IMR-90 (cell line): ENCODE measurements around the gene CDCP1. TPM values are rescaled to one million over a fixed set of nuclear protein-coding genes. Genes with fewer than 3 reads are reported as not detected.

Source experiments
- ATAC-seq: fragments of 200-7000 bp; cut with Tn5 transposase; 2 replicates; pipeline ENCODE4 v1.9.1; 2020; ENCODE audit warnings: low read depth, mild to moderate bottlenecking, moderate library complexity
- BruUV-seq: library from RNA; stranded (reverse); fragments of 400-500 nt; replicated peaks from 2 replicates; lab custom pipeline; 2021; lab: Mats Ljungman, UMichigan
- CTCF ChIA-PET: fragments of 300-600 bp; formaldehyde crosslinking; extraction: SDS; loops from one replicate; lab custom pipeline; 2021; ENCODE audit warnings: antibody characterized with exemption; lab: Yijun Ruan, JAX
- POLR2A ChIA-PET: fragments of 300-600 bp; sonication (Branson Sonifier 250); formaldehyde crosslinking; loops from one replicate; lab custom pipeline; 2022; ENCODE audit warnings: antibody characterized with exemption; ENCODE audit not compliant: unreplicated experiment; lab: Charles Lee
- DNase-seq: peaks from one replicate; pipeline ENCODE4 v3.0.0; 2013
- H2AFZ ChIP-seq: replicated peaks from 2 replicates; pipeline ENCODE3; 2013; ENCODE audit warnings: low read length, mild to moderate bottlenecking; ENCODE audit not compliant: poor library complexity
- H2AK5ac ChIP-seq: 2 replicates; pipeline ENCODE4 v1.6.1; 2013; ENCODE audit warnings: low read depth, low read length, inconsistent platforms
- H2AK9ac ChIP-seq: replicated peaks from 2 replicates; pipeline ENCODE3; 2013; ENCODE audit warnings: mild to moderate bottlenecking, low read depth, low read length, moderate library complexity; ENCODE audit not compliant: poor library complexity
- H2BK120ac ChIP-seq: 2 replicates; pipeline ENCODE4 v1.6.1; 2013; ENCODE audit warnings: low read depth, low read length, inconsistent platforms
- H2BK15ac ChIP-seq: 3 replicates; pipeline ENCODE4 v1.6.1; 2013; ENCODE audit warnings: low read depth, low read length, inconsistent platforms
- H2BK20ac ChIP-seq: 2 replicates; pipeline ENCODE4 v1.6.1; 2013; ENCODE audit warnings: low read depth, mild to moderate bottlenecking, inconsistent platforms, low read length, moderate library complexity
- H2BK5ac ChIP-seq: 2 replicates; pipeline ENCODE4 v1.6.1; 2013; ENCODE audit warnings: mild to moderate bottlenecking, low read depth, low read length, inconsistent platforms; ENCODE audit not compliant: poor library complexity, severe bottlenecking
- H3K14ac ChIP-seq: replicated peaks from 2 replicates; pipeline ENCODE4 v1.6.1; 2013; ENCODE audit warnings: low read depth, low read length, inconsistent platforms
- H3K18ac ChIP-seq: 2 replicates; pipeline ENCODE4 v1.6.1; 2013; ENCODE audit warnings: low read depth, low read length, control low read depth
- H3K23ac ChIP-seq: 2 replicates; pipeline ENCODE4 v1.6.1; 2013; ENCODE audit warnings: low read depth, low read length, inconsistent platforms
- H3K27ac ChIP-seq: 2 replicates; pipeline ENCODE4 v1.5.1; 2013; ENCODE audit warnings: mild to moderate bottlenecking, control low read depth, low read length; ENCODE audit not compliant: insufficient read depth
- H3K27me3 ChIP-seq: 2 replicates; pipeline ENCODE4 v1.6.1; 2013; ENCODE audit warnings: low read length; ENCODE audit not compliant: control insufficient read depth, insufficient read depth
- H3K36me3 ChIP-seq: 2 replicates; pipeline ENCODE4 v1.6.1; 2013; ENCODE audit warnings: low read length, mixed read lengths; ENCODE audit not compliant: control insufficient read depth, insufficient read depth
- H3K4ac ChIP-seq: 2 replicates; pipeline ENCODE4 v1.6.1; 2013; ENCODE audit warnings: low read depth, low read length, inconsistent platforms
- H3K4me1 ChIP-seq: 2 replicates; pipeline ENCODE4 v1.6.1; 2013; ENCODE audit warnings: low read length, mixed read lengths; ENCODE audit not compliant: control insufficient read depth, insufficient read depth
- H3K4me2 ChIP-seq: 2 replicates; pipeline ENCODE4 v1.6.1; 2013; ENCODE audit warnings: low read depth, mild to moderate bottlenecking, control low read depth, low read length, moderate library complexity
- H3K4me3 ChIP-seq: 2 replicates; pipeline ENCODE4 v1.5.1; 2013; ENCODE audit warnings: low read depth, mild to moderate bottlenecking, control low read depth, low read length, moderate library complexity; ENCODE audit not compliant: insufficient read depth
- H3K56ac ChIP-seq: 2 replicates; pipeline ENCODE4 v1.6.1; 2013; ENCODE audit warnings: low read length, inconsistent platforms; ENCODE audit not compliant: insufficient read depth; ENCODE audit errors: extremely low read depth
- H3K79me1 ChIP-seq, 2 experiments: 2 replicates each; pipeline ENCODE4 v1.6.1; 2013; ENCODE audit warnings: low read length in 2 of 2, inconsistent platforms in 1 of 2, low read depth in 1 of 2
- H3K9ac ChIP-seq: 2 replicates; pipeline ENCODE4 v1.6.1; 2013; ENCODE audit warnings: low read depth, low read length, control low read depth
- H3K9me1 ChIP-seq: 2 replicates; pipeline ENCODE4 v1.6.1; 2013; ENCODE audit warnings: low read length, inconsistent platforms; ENCODE audit not compliant: insufficient read depth
- H3K9me3 ChIP-seq: 2 replicates; pipeline ENCODE4 v1.6.1; 2013; ENCODE audit warnings: low read length; ENCODE audit not compliant: control insufficient read depth, insufficient read depth
- H4K20me1 ChIP-seq: 2 replicates; pipeline ENCODE4 v1.6.1; 2013; ENCODE audit warnings: low read length, inconsistent platforms; ENCODE audit not compliant: insufficient read depth
- H4K5ac ChIP-seq: 2 replicates; pipeline ENCODE4 v1.6.1; 2013; ENCODE audit warnings: mild to moderate bottlenecking, low read depth, low read length, control low read depth
- H4K8ac ChIP-seq, 2 experiments: 2 replicates each; pipeline ENCODE4 v1.6.1; 2013; ENCODE audit warnings: low read depth in 2 of 2, low read length in 2 of 2, control low read depth in 1 of 2, inconsistent platforms in 1 of 2
- H4K91ac ChIP-seq: 2 replicates; pipeline ENCODE4 v1.6.1; 2013; ENCODE audit warnings: low read depth, low read length, inconsistent platforms; ENCODE audit not compliant: insufficient read depth
- BHLHE40 ChIP-seq: fragments of 150-350 bp; IDR thresholded peaks from 2 replicates; pipeline ENCODE4 v1.6.1; 2016; ENCODE audit warnings: mild to moderate bottlenecking, low read depth, low read length
- CEBPB ChIP-seq: IDR thresholded peaks from 2 replicates; pipeline ENCODE4 v1.6.1; 2012; ENCODE audit warnings: low read depth, low read length, improper control_type of control experiment
- CHD1 ChIP-seq: IDR thresholded peaks from 2 replicates; pipeline ENCODE4 v1.6.1; 2012; ENCODE audit warnings: low read depth, low read length, improper control_type of control experiment
- CTCF ChIP-seq: conservative IDR thresholded peaks from 2 replicates; pipeline ENCODE4 v1.5.1; 2012; ENCODE audit warnings: mild to moderate bottlenecking, low read depth, low read length, improper control_type of control experiment
- ELK1 ChIP-seq: fragments of 150-350 bp; IDR thresholded peaks from 2 replicates; pipeline ENCODE4 v1.6.1; 2016; ENCODE audit warnings: low read depth, mild to moderate bottlenecking, low read length, moderate library complexity, borderline replicate concordance
- FOS ChIP-seq: fragments of 150-350 bp; IDR thresholded peaks from 2 replicates; pipeline ENCODE4 v1.6.1; 2016; ENCODE audit warnings: low read depth, low read length
- MAFK ChIP-seq: IDR thresholded peaks from 2 replicates; pipeline ENCODE4 v1.6.1; 2012; ENCODE audit warnings: low read depth, low read length, improper control_type of control experiment
- MAZ ChIP-seq: IDR thresholded peaks from 2 replicates; pipeline ENCODE4 v1.6.1; 2012; ENCODE audit warnings: low read depth, mild to moderate bottlenecking, low read length, improper control_type of control experiment, moderate library complexity, borderline replicate concordance
- MXI1 ChIP-seq: IDR thresholded peaks from 2 replicates; pipeline ENCODE4 v1.6.1; 2012; ENCODE audit warnings: low read depth, mild to moderate bottlenecking, low read length, moderate library complexity, borderline replicate concordance
- NFE2L2 ChIP-seq: fragments of 150-350 bp; IDR thresholded peaks from 2 replicates; pipeline ENCODE4 v1.6.1; 2016; ENCODE audit warnings: low read depth, mild to moderate bottlenecking, low read length
- POLR2A ChIP-seq: IDR thresholded peaks from 2 replicates; pipeline ENCODE4 v1.6.1; 2012; ENCODE audit warnings: mild to moderate bottlenecking, low read depth, low read length
- RAD21 ChIP-seq: IDR thresholded peaks from 2 replicates; pipeline ENCODE4 v1.6.1; 2012; ENCODE audit warnings: low read length, improper control_type of control experiment
- RCOR1 ChIP-seq: IDR thresholded peaks from 2 replicates; pipeline ENCODE4 v1.6.1; 2012; ENCODE audit warnings: mild to moderate bottlenecking, low read length, improper control_type of control experiment; ENCODE audit not compliant: insufficient replicate concordance
- RFX5 ChIP-seq: IDR thresholded peaks from 2 replicates; pipeline ENCODE4 v1.8.0; 2012; ENCODE audit warnings: low read depth, mild to moderate bottlenecking, low read length, moderate library complexity
- SMC3 ChIP-seq: fragments of 150-350 bp; IDR thresholded peaks from 2 replicates; pipeline ENCODE4 v1.6.1; 2016; ENCODE audit warnings: low read depth, mild to moderate bottlenecking, antibody characterized with exemption, low read length, moderate library complexity
- USF2 ChIP-seq: fragments of 150-350 bp; IDR thresholded peaks from 2 replicates; pipeline ENCODE4 v1.6.1; 2017; ENCODE audit warnings: mild to moderate bottlenecking, antibody characterized with exemption, low read length, low read depth
- WGBS, 2 experiments: methylation state at CpG; one replicate each; pipeline versions ENCODE4 v1.1.5 to v1.1.7; 2013; ENCODE audit warnings: missing lambda C conversion rate in 2 of 2; ENCODE audit not compliant: insufficient read length in 1 of 2; ENCODE audit errors: extremely low coverage in 2 of 2; 5-methylcytosine and 5-hydroxymethylcytosine counted together
- dilution Hi-C: fragments of 300-500 bp; cut with HindIII; formaldehyde crosslinking; loops from one replicate; pipeline ENCODE4 v1.14.3; 2018; ENCODE audit warnings: low sequenced_read_pairs; ENCODE audit not compliant: unreplicated experiment
- in situ Hi-C: fragments of 300-500 bp; cut with MboI; formaldehyde crosslinking; loops from 3 replicates; pipeline ENCODE4 v1.14.3; 2019; ENCODE audit warnings: low sequenced_read_pairs, inconsistent platforms, mixed read lengths
- intact Hi-C: fragments of 100-400 bp; cut with micrococcal nuclease; formaldehyde crosslinking; loops from 2 replicates; pipeline ENCODE4 v1.10.0; 2022
- polyA plus RNA-seq, 3 experiments: library from polyadenylated mRNA; depleted of rRNA; stranded (reverse); fragments of >200 nt; gene quantifications; 2 replicates each; pipeline ENCODE4 v1.2.3, GENCODE V29; 2012; ENCODE audit warnings: low replicate concordance in 1 of 3
- total RNA-seq: library from RNA; depleted of rRNA; stranded (reverse); fragments of >200 nt; gene quantifications from 2 replicates; pipeline ENCODE4 v1.2.3, GENCODE V29; 2012

CDCP1 gene
- total and polyA plus RNA-seq, 2 of the 4 experiments (the other 2 are of a cell fraction) = 2.5 to 3.8 TPM

- Histone ChIP-seq H3K4me3 (no peak overlapping the region), H3K23ac (no peak overlapping the region), H3K27me3 (no peaks in the 10 kb centered on the region), H3K9me3 (no peaks in the 10 kb centered on the region), H3K4me2 (no peak overlapping the region), H2AK9ac (no peak overlapping the region), H3K9ac (no peak overlapping the region), H4K8ac (peak overlapping the region; percentile 67 to 68; a peak in 2 of 4 replicates), H4K5ac (peak overlapping the region; percentile 44; the same call in 1 of the 2 replicates), H3K18ac (peak overlapping the region; percentile 96; the same call in 1 of the 2 replicates), H2BK120ac (peak overlapping the region; percentile 95; the same call in 1 of the 2 replicates), H3K36me3 (no peaks in the 10 kb centered on the region), H2BK5ac (peak overlapping the region; percentile 25), H2BK15ac (peak overlapping the region; percentile 99; the same call in 1 of the 3 replicates), H4K20me1 (no peaks in the 10 kb centered on the region), H4K91ac (peak overlapping the region; percentile 89), H2BK20ac (peak overlapping the region; percentile 94), H2AK5ac (peak overlapping the region; percentile 49; the same call in 1 of the 2 replicates), H3K14ac (peak overlapping the region; percentile 92), H3K9me1 (peaks cover 17% of the 10 kb centered on the region), H3K4me1 (peaks cover 35% of the 10 kb centered on the region), H3K79me1 (peaks cover 12 to 29% of the 10 kb centered on the region in 2 experiments), H3K27ac (no peak overlapping the region), H3K56ac (no peak overlapping the region), H2AFZ (no peak overlapping the region), H3K4ac (peak overlapping the region; percentile 97; the same call in 1 of the 2 replicates)
- in situ Hi-C loops (no loop called here), intact Hi-C loops (no loop called here), dilution Hi-C loops (no loop called here)
- WGBS, 2 experiments = no CpG with 5 or more reads among the region's 6 CpGs
- DNase-seq = no peak
- no TSS peak for BruUV-seq
- POLR2A ChIA-PET = no interaction called here
- CTCF ChIA-PET = no interaction called here
- no peak for ATAC-seq
- TF ChIP-seq USF2 (no peak), BHLHE40 (no peak), CHD1 (no peak), MAZ (no peak), NFE2L2 (no peak), MAFK (no peak), FOS (no peak), RAD21 (no peak), CEBPB (no peak), MXI1 (no peak), ELK1 (no peak), POLR2A (no peak), RFX5 (no peak), SMC3 (no peak), RCOR1 (no peak), CTCF (no peak)
Observed at GRCh38 chr3:45126730-45127129, 19.4 kb downstream of the CDCP1 start.
